GM12874 (cell line): ENCODE measurements around the gene PLA2G4E.

Source experiments
- TF ChIP-seq, protein P1 (sequence below): IDR thresholded peaks from 2 replicates; pipeline ENCODE4 v1.5.1; 2011; ENCODE audit warnings: low read depth, mild to moderate bottlenecking, control low read depth, low read length, moderate library complexity; ENCODE audit not compliant: insufficient read depth

The PLA2G4E gene

DNA sequence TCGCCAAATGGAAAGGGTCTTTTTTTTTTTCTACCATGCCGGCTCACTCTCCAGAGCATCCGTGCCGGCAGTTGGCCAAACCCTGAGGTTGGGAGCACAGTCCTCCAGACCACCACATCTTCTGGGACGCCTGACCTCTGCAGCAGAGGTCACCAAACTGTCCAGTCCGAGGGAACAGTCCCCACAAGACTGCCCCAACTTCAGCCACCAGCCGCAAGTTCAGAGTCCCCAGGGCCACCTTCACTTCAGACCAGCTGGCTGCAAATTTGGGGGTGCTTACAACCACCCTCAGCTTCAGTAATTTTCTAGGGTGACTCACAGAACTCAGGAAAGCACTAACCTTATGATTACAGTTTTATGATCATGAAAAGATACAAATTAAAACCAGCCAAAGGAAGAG is 44.6 kb upstream of the PLA2G4E start:
- TF ChIP-seq, protein P1, sequence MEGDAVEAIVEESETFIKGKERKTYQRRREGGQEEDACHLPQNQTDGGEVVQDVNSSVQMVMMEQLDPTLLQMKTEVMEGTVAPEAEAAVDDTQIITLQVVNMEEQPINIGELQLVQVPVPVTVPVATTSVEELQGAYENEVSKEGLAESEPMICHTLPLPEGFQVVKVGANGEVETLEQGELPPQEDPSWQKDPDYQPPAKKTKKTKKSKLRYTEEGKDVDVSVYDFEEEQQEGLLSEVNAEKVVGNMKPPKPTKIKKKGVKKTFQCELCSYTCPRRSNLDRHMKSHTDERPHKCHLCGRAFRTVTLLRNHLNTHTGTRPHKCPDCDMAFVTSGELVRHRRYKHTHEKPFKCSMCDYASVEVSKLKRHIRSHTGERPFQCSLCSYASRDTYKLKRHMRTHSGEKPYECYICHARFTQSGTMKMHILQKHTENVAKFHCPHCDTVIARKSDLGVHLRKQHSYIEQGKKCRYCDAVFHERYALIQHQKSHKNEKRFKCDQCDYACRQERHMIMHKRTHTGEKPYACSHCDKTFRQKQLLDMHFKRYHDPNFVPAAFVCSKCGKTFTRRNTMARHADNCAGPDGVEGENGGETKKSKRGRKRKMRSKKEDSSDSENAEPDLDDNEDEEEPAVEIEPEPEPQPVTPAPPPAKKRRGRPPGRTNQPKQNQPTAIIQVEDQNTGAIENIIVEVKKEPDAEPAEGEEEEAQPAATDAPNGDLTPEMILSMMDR = no peak

DNA sequence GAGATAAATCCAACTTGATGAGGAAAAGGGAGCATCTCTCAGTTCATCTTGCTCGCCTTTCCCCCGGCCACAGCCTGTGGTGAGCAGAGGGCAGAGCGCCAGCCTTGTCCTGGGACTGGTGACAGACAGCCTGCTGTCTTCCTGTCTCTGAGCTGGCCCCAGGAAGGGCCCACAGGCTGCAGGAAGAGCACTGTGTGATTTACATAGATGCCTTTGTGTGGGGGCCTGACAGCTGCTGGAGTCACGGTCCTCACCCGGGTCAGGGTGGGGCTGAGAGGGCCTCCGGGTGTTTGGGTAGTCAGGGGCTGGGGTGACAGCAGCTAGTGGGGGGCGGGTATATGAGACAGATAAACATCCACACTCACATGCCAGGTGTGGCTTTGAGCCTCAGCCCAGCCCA is 44.2 kb upstream of the PLA2G4E start:
- TF ChIP-seq, protein P1 = no peak

DNA sequence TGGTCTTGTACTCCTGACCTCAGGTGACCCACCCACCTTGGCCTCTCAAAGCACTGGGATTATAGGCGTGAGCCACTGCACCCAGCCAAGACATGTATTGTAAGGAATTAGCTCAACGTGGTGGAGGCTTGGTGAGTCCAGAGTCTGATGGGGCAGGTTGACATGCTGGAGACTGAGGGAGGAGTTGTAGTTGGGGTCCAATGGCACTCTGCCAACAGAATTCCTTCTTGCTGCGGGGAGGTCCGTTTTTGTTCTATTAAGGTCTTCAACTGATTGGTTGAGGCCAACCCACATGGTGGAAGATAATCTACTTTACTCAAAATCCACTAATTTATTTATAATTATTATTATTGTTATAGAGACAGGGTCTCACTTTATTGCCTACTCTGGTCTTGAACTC is 43.4 kb upstream of the PLA2G4E start:
- TF ChIP-seq, protein P1 = no peak

DNA sequence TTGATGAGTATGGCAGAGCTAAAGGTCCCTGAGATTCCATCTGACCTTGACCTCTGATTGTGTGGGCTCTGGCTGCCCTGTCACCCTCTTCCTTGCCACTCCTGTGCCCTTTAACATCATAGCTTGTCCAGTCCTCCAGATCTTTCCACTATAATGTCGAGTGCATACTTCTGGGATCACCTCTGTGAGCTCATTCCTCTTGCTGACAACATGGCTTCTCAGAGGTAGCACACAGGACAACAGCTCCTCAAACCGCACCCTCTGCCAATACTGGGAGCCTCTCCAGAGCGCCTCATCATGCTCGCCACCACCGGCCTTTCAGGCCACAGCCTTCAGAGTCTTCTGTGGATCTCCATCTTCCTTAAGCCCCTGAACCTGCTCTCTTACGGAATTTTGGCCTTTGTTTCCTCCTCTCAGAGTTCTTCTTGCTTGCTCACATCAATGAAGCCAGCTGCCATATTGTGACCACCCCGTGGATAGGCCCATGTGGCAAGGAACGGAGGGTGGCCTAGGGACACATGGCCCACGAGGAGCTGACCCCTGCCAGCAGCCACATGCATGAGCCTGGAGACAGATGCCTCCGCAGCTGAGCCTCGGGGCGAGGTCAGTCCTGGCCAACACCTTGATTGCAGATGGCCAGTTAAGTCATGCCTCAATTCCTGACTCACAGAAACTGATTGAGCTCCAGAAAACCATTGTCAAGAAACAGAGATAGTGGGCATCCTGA is 42.4 kb upstream of the PLA2G4E start:
- TF ChIP-seq, protein P1 = no peak

DNA sequence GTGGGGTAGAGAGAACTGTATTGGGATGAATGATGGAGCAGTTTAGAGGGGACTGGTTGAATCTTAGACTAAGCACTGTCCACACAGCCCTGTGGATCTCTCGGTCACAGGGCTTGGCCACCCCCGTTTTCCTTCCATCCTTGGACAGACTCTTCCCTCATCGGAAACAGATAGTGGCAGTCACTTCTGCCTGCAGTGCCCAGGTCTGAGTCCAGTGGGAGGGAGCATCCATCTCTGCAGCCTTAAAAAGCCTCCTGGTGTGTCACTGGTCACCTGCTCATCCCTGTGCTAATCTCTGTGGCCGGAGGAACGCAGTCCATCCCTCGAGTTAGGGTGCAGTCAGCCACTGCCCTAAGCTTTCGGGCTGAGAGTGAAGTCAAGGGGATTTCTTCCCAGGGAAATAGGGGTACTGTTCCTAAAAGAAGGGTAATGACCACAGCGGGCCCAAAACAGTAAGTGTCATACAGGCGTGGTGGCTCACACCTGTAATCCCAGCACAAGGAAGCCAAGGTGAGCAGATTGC is 41.5 kb upstream of the PLA2G4E start:
- TF ChIP-seq, protein P1 = no peak

DNA sequence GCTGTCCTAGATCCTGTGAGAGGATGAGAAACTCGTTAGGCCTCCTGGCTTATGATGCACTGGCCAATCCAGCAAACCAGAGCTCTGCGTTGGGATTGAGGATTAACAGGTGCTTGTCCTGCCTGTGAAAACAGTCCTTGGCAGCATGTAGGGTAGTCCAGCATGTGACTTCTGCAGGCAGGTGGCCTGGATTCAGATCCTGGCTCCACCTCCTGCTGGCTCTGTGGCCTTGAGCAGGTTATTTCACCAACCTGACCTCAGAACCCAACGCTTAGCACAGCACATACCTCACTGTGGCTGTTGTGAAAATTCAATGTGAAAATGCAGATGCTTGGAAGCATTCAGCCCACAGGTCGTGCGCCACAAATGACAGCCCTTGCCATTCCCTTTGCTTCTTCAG is 40.0 kb upstream of the PLA2G4E start:
- TF ChIP-seq, protein P1 = no peak

DNA sequence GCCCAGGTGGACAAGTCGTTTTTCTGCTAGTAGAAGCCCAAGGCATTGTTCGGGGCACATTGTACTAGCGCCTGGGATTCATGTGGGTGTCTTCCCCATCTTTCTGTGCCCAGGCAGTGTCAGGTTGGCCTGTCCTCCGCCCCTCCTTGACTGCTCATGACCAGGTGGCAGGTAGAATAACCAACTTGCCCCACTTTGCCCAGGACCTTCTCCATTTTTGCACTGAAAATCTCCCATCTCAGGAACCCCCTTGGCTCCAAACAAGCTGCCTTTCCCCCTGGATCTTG is 39.6 kb upstream of the PLA2G4E start:
- TF ChIP-seq, protein P1 = no peak
